PC-3 (cell line): ENCODE data around the gene CLDN9. TPM values are rescaled to one million over a fixed set of nuclear protein-coding genes. Genes with fewer than 3 reads are reported as not detected.

Experiments
- ATAC-seq: fragments of 200-7000 bp; cut with Tn5 transposase; 2 replicates; pipeline ENCODE4 v1.9.1; 2020; ENCODE audit warnings: mild to moderate bottlenecking, moderate library complexity
- BruUV-seq: library from RNA; stranded (reverse); fragments of 400-500 nt; replicated peaks from 2 replicates; lab custom pipeline; 2021; lab: Mats Ljungman, UMichigan
- CTCF ChIA-PET: fragments of 300-600 bp; sonication (Branson Sonifier 250); formaldehyde crosslinking; loops from one replicate; lab custom pipeline; 2022; ENCODE audit warnings: antibody characterized with exemption; lab: Charles Lee
- POLR2A ChIA-PET: fragments of 300-600 bp; sonication (Branson Sonifier 250); formaldehyde crosslinking; loops from one replicate; lab custom pipeline; 2022; ENCODE audit warnings: antibody characterized with exemption; ENCODE audit not compliant: unreplicated experiment; lab: Charles Lee
- DNase-seq: peaks from one replicate; pipeline ENCODE4 v3.0.0-alpha.2; 2015
- H2AFZ ChIP-seq: fragments of 300-600 bp; sonication (generic); 2 replicates; pipeline ENCODE4 v1.6.0; 2016; ENCODE audit warnings: antibody characterized with exemption, low read length
- H3F3A ChIP-seq: fragments of 300-600 bp; sonication (generic); one replicate; pipeline ENCODE4 v1.6.0; 2017; ENCODE audit warnings: antibody characterized with exemption, low read length, control low read depth, mild to moderate bottlenecking; ENCODE audit not compliant: unreplicated experiment
- H3K27ac ChIP-seq: fragments of 300-600 bp; sonication (generic); 2 replicates; pipeline ENCODE4 v1.5.1; 2016; ENCODE audit warnings: mild to moderate bottlenecking, low read length
- H3K27me3 ChIP-seq: fragments of 300-600 bp; sonication (generic); 2 replicates; pipeline ENCODE4 v1.6.1; 2016; ENCODE audit warnings: low read length, mixed read lengths
- H3K36me3 ChIP-seq: fragments of 300-600 bp; sonication (generic); 2 replicates; pipeline ENCODE4 v1.6.1; 2016; ENCODE audit warnings: low read depth, mixed run types, low read length, mixed read lengths
- H3K4me1 ChIP-seq: fragments of 300-600 bp; sonication (generic); 2 replicates; pipeline ENCODE4 v1.5.1; 2016; ENCODE audit warnings: low read length; ENCODE audit not compliant: insufficient read depth
- H3K4me2 ChIP-seq: fragments of 300-600 bp; sonication (generic); 2 replicates; pipeline ENCODE4 v1.6.0; 2016; ENCODE audit warnings: low read length
- H3K4me3 ChIP-seq: fragments of 300-600 bp; sonication (generic); 2 replicates; pipeline ENCODE4 v1.5.1; 2016; ENCODE audit warnings: mild to moderate bottlenecking, low read length, mixed read lengths
- H3K79me2 ChIP-seq: fragments of 300-600 bp; sonication (generic); 2 replicates; pipeline ENCODE4 v1.6.1; 2017; ENCODE audit warnings: low read length, mixed read lengths
- H3K9ac ChIP-seq: fragments of 300-600 bp; sonication (generic); 2 replicates; pipeline ENCODE4 v1.6.0; 2016; ENCODE audit warnings: mild to moderate bottlenecking, low read length
- H3K9me2 ChIP-seq: fragments of 300-600 bp; sonication (generic); replicated peaks from 2 replicates; pipeline ENCODE4 v1.6.1; 2016; ENCODE audit warnings: mixed run types, low read length, mixed read lengths
- H3K9me3 ChIP-seq: fragments of 300-600 bp; sonication (generic); 2 replicates; pipeline ENCODE4 v1.6.1; 2016; ENCODE audit warnings: low read length, mixed read lengths
- H4K20me1 ChIP-seq: fragments of 300-600 bp; sonication (generic); 2 replicates; pipeline ENCODE4 v1.6.1; 2016; ENCODE audit warnings: low read length, mixed read lengths
- CTCF ChIP-seq: fragments of 300-600 bp; sonication (generic); conservative IDR thresholded peaks from 2 replicates; pipeline ENCODE4 v1.5.1; 2017; ENCODE audit warnings: antibody characterized with exemption, low read depth, mild to moderate bottlenecking, low read length
- EZH2 ChIP-seq: fragments of 300-600 bp; sonication (generic); IDR thresholded peaks from one replicate; pipeline ENCODE4 v1.6.1; 2017; ENCODE audit warnings: antibody characterized with exemption, mild to moderate bottlenecking, low read length; ENCODE audit not compliant: unreplicated experiment
- EZH2phosphoT487 ChIP-seq: fragments of 300-600 bp; sonication (generic); IDR thresholded peaks from 2 replicates; pipeline ENCODE4 v1.6.1; 2018; ENCODE audit warnings: mild to moderate bottlenecking, antibody characterized with exemption, low read length, borderline replicate concordance
- intact Hi-C: fragments of 100-400 bp; cut with micrococcal nuclease; formaldehyde crosslinking; loops from 2 replicates; pipeline ENCODE4 v1.9.0; 2023
- total RNA-seq: library from RNA; depleted of rRNA; stranded (reverse); fragments of >200 nt; gene quantifications from 2 replicates; pipeline ENCODE4 v1.2.3, GENCODE V29; 2014

Gene CLDN9
- total RNA-seq, 1 experiment from 2014 or later, result 0.33 TPM

- Histone ChIP-seq H3K4me2 (no peak overlapping the region), H3K9me3 (no peaks in the 10 kb centered on the region), H3K27me3 (no peaks in the 10 kb centered on the region), H3K79me2 (peaks cover 10% of the 10 kb centered on the region; the same call in 1 of the 2 replicates), H3K9me2 (no peaks in the 10 kb centered on the region), H3F3A (no peaks in the 10 kb centered on the region), H3K36me3 (no peaks in the 10 kb centered on the region), H4K20me1 (peaks cover 11% of the 10 kb centered on the region), H3K4me3 (no peak overlapping the region), H2AFZ (no peak overlapping the region), H3K9ac (no peak overlapping the region), H3K27ac (no peak overlapping the region), H3K4me1 (peaks cover 22% of the 10 kb centered on the region; the same call in 1 of the 2 replicates)
- intact Hi-C loops, result loop anchor here (10.0 kb wide), 1 partner anchor 61 kb away; no protein-coding TSS in a partner anchor
- ChIA-PET CTCF (no interaction called here), POLR2A (no interaction called here)
- no peak for TF ChIP-seq EZH2
- no peak for TF ChIP-seq EZH2phosphoT487
- no peak for TF ChIP-seq CTCF
- BruUV-seq, result no TSS peak
- DNase-seq, result no peak
- no peak for ATAC-seq
Observed at GRCh38 chr16:2966043-2966807, 46.5 kb upstream of the CLDN9 start.

- Histone ChIP-seq H3F3A (no peaks in the 10 kb centered on the region), H3K4me3 (no peak overlapping the region), H3K4me1 (peaks cover 22% of the 10 kb centered on the region; the same call in 1 of the 2 replicates), H3K9me3 (no peaks in the 10 kb centered on the region), H3K9ac (no peak overlapping the region), H3K27ac (no peak overlapping the region), H3K27me3 (no peaks in the 10 kb centered on the region), H2AFZ (no peak overlapping the region), H3K79me2 (peaks cover 10% of the 10 kb centered on the region; the same call in 1 of the 2 replicates), H3K9me2 (no peaks in the 10 kb centered on the region), H3K4me2 (no peak overlapping the region), H4K20me1 (peaks cover 12% of the 10 kb centered on the region), H3K36me3 (no peaks in the 10 kb centered on the region)
- intact Hi-C loops, result loop anchor here (10.0 kb wide), 1 partner anchor 62 kb away; no protein-coding TSS in a partner anchor
- no peak for TF ChIP-seq EZH2phosphoT487
- TF ChIP-seq EZH2, result no peak
- TF ChIP-seq CTCF, result no peak
- DNase-seq (no peak), ATAC-seq (no peak)
- no TSS peak for BruUV-seq
- POLR2A ChIA-PET, result no interaction called here
- CTCF ChIA-PET, result no interaction called here
Observed at GRCh38 chr16:2966808-2967191, 45.9 kb upstream of the CLDN9 start.

GRCh38 chr16:2967211-2967631 lies 45.5 kb upstream of the CLDN9 start:
- intact Hi-C loops, result loop anchor here (10.0 kb wide), 1 partner anchor 62 kb away; no protein-coding TSS in a partner anchor
- Histone ChIP-seq H3K4me3 (no peak overlapping the region), H3K36me3 (no peaks in the 10 kb centered on the region), H3K9me3 (no peaks in the 10 kb centered on the region), H3K27me3 (no peaks in the 10 kb centered on the region), H3K9ac (no peak overlapping the region), H4K20me1 (peaks cover 12% of the 10 kb centered on the region), H3K79me2 (peaks cover 10% of the 10 kb centered on the region; the same call in 1 of the 2 replicates), H3K9me2 (no peaks in the 10 kb centered on the region), H3K4me2 (no peak overlapping the region), H3K4me1 (peaks cover 22% of the 10 kb centered on the region; the same call in 1 of the 2 replicates), H3K27ac (no peak overlapping the region), H3F3A (no peaks in the 10 kb centered on the region), H2AFZ (no peak overlapping the region)
- ATAC-seq (no peak), DNase-seq (no peak)
- POLR2A ChIA-PET, result no interaction called here
- CTCF ChIA-PET, result no interaction called here
- no TSS peak for BruUV-seq
- TF ChIP-seq EZH2phosphoT487 (no peak), CTCF (no peak), EZH2 (no peak)
